ENCODE measurements around the gene FAM20A. TPM values are rescaled to one million over a fixed set of nuclear protein-coding genes. Genes with fewer than 3 reads are reported as not detected.
"Not testable (repeated sequence)": the region's sequence is repeated elsewhere in the genome, so short reads cannot be mapped to it uniquely, and the experiment has no call there.

FAM20A gene
- total and polyA plus RNA-seq, 7 donors: 0.46 to 10.0 (median 5.4) TPM

- WGBS, 2 donors: 34 to 72% methylated on average over 1 of the region's 1 CpG
- intact Hi-C loops (cut with DNase I): no loop called here
- H3K27me3 ChIP-seq: no peaks in the 10 kb centered on the region
- H3K4me1 ChIP-seq: no peaks in the 10 kb centered on the region
- no peak for TF ChIP-seq POLR2AphosphoS5 (IDR thresholded peaks at IDR 0.05)
- H3K9me3 ChIP-seq: peaks cover 0 to 7% (median 0%) of the 10 kb centered on the region in 4 donors
- H3K36me3 ChIP-seq: no peaks in the 10 kb centered on the region
- no peak overlapping the region for H3K4me3 ChIP-seq
- no peak overlapping the region for H3K27ac ChIP-seq
- DNase-seq: no peak
Measured at GRCh38 chr17:68588362-68588761, 12.8 kb downstream of the FAM20A start.

GRCh38 chr17:68587847-68588246, 13.3 kb downstream of the FAM20A start:
- Histone ChIP-seq H3K9me3 (peaks cover 0 to 7% (median 0%) of the 10 kb centered on the region in 4 donors), H3K27ac (no peak overlapping the region), H3K4me3 (no peak overlapping the region), H3K4me1 (no peaks in the 10 kb centered on the region), H3K36me3 (no peaks in the 10 kb centered on the region), H3K27me3 (no peaks in the 10 kb centered on the region)
- DNase-seq: no peak
- TF ChIP-seq CTCF (IDR thresholded peaks at IDR 0.05): no peak
- no peak for TF ChIP-seq POLR2A (IDR thresholded peaks at IDR 0.05)
- TF ChIP-seq POLR2AphosphoS5 (IDR thresholded peaks at IDR 0.05): no peak
- intact Hi-C loops (cut with DNase I): no loop called here
- WGBS, 2 donors: 78 to 91% methylated on average over 2 of the region's 2 CpGs

- H3K36me3 ChIP-seq: no peaks in the 10 kb centered on the region
- WGBS, 2 donors: 95 to 96% methylated on average over 5 of the region's 5 CpGs
- no peak for DNase-seq
- H3K27ac ChIP-seq: no peak overlapping the region
- intact Hi-C loops (cut with DNase I): no loop called here
- no peak overlapping the region for H3K4me3 ChIP-seq
- H3K9me3 ChIP-seq: peaks cover 0 to 7% (median 0%) of the 10 kb centered on the region in 4 donors
- H3K4me1 ChIP-seq: no peaks in the 10 kb centered on the region
- TF ChIP-seq CTCF (IDR thresholded peaks at IDR 0.05): no peak
- no peaks in the 10 kb centered on the region for H3K27me3 ChIP-seq
Measured at GRCh38 chr17:68587026-68587425, 14.1 kb downstream of the FAM20A start.

- 79 to 80% methylated on average over 4 of the region's 4 CpGs for WGBS, 2 donors
- no peak overlapping the region for H3K27ac ChIP-seq
- H3K36me3 ChIP-seq: no peaks in the 10 kb centered on the region
Measured at GRCh38 chr17:68585643-68586042, 15.5 kb downstream of the FAM20A start.

GRCh38 chr17:68584581-68585303, 16.4 kb downstream of the FAM20A start:
- H3K9me3 ChIP-seq: peaks cover 0 to 7% (median 0%) of the 10 kb centered on the region in 4 donors
- WGBS, 2 donors: 71 to 74% methylated on average over 5 of the region's 5 CpGs
- no peaks in the 10 kb centered on the region for H3K27me3 ChIP-seq
- no peaks in the 10 kb centered on the region for H3K36me3 ChIP-seq
- no peak overlapping the region for H3K27ac ChIP-seq
- TF ChIP-seq EP300 (IDR thresholded peaks at IDR 0.05): no peak
- no peak for TF ChIP-seq CTCF (IDR thresholded peaks at IDR 0.05)
- TF ChIP-seq POLR2AphosphoS5 (IDR thresholded peaks at IDR 0.05): no peak
- no peak for TF ChIP-seq POLR2A (IDR thresholded peaks at IDR 0.05)
- DNase-seq: no peak
- no peak overlapping the region for H3K4me3 ChIP-seq
- no peaks in the 10 kb centered on the region for H3K4me1 ChIP-seq
- intact Hi-C loops (cut with DNase I): no loop called here

More at GRCh38 chr17:68585643-68586042, 15.5 kb downstream of the FAM20A start:
- no peaks in the 10 kb centered on the region for H3K4me1 ChIP-seq
- peaks cover 0 to 7% (median 0%) of the 10 kb centered on the region in 4 donors for H3K9me3 ChIP-seq
- intact Hi-C loops (cut with DNase I): no loop called here
- DNase-seq: no peak
- no peaks in the 10 kb centered on the region for H3K27me3 ChIP-seq
- no peak for TF ChIP-seq POLR2A (IDR thresholded peaks at IDR 0.05)
- no peak overlapping the region for H3K4me3 ChIP-seq

GRCh38 chr17:68582867-68583266, 18.3 kb downstream of the FAM20A start:
- H3K36me3 ChIP-seq; H3K9me3 ChIP-seq; intact Hi-C loops (cut with DNase I); H3K4me1 ChIP-seq; DNase-seq; H3K4me3 ChIP-seq; H3K27ac ChIP-seq; H3K27me3 ChIP-seq: not testable (repeated sequence)
- WGBS, 2 donors: 68 to 69% methylated on average over 6 of the region's 6 CpGs

Data from sigmoid colon (tissue), 7 donors.